Esophagus squamous epithelium (tissue), 5 donors: ENCODE data around the gene PHACTR1. TPM values are rescaled to one million over a fixed set of nuclear protein-coding genes. Genes with fewer than 3 reads are reported as not detected.
"Not testable (repeated sequence)": the region's sequence is repeated elsewhere in the genome, so short reads cannot be mapped to it uniquely, and the experiment has no call there.

Experiments
- DNase-seq: peaks from one replicate; lab custom pipeline; 2025; lab: John Stamatoyannopoulos, UW
- H3K27ac ChIP-seq, 4 donors: fragments of 200-600 bp; sonication (generic); one replicate each; pipeline ENCODE4 v1.5.1; 2016 to 2019; ENCODE audit warnings: mild to moderate bottlenecking in 1 of 4
- H3K27me3 ChIP-seq, 4 donors: fragments of 200-600 bp; sonication (generic); 1 replicate in 3 of 4; 2 replicates in 1 of 4; pipeline versions ENCODE4 v1.5.1 to v1.6.0; 2017 to 2021; ENCODE audit warnings: antibody characterized with exemption in 1 of 4
- H3K36me3 ChIP-seq, 3 donors: fragments of 200-600 bp; sonication (generic); one replicate each; pipeline ENCODE4 v1.5.1; 2016 to 2019
- H3K4me1 ChIP-seq, 3 donors: fragments of 200-600 bp; sonication (generic); one replicate each; pipeline ENCODE4 v1.5.1; 2017 to 2019
- H3K4me3 ChIP-seq, 4 donors: fragments of 200-600 bp; sonication (generic); 1 replicate in 3 of 4; 2 replicates in 1 of 4; pipeline ENCODE4 v1.5.1; 2016 to 2019; ENCODE audit warnings: mild to moderate bottlenecking in 2 of 4, moderate library complexity in 1 of 4
- H3K9me3 ChIP-seq, 3 donors: fragments of 200-600 bp; sonication (generic); one replicate each; pipeline ENCODE4 v1.5.1; 2016 to 2019
- POLR2A ChIP-seq, 4 donors: fragments of 450-650 bp; IDR thresholded peaks; one replicate each; pipeline ENCODE4 v1.6.1; 2017; ENCODE audit warnings: antibody characterized with exemption in 4 of 4, mild to moderate bottlenecking in 4 of 4, moderate library complexity in 3 of 4
- WGBS, 2 donors: methylation state at CpG; one replicate each; pipeline ENCODE4 v1.1.5; 2018; 5-methylcytosine and 5-hydroxymethylcytosine counted together
- intact Hi-C: fragments of 100-400 bp; cut with DNase I; formaldehyde crosslinking; loops from one replicate; pipeline ENCODE4 v1.15.0; 2022
- total RNA-seq, 4 donors: library from RNA; depleted of rRNA; stranded (reverse); fragments of >200 nt; gene quantifications; one replicate each; pipeline ENCODE4 v1.1.0, GENCODE V29; 2016
- TF ChIP-seq, protein P1 (sequence below), 6 experiments: fragments of 450-650 bp in 4 of 6; fragments of 200-600 bp in 2 of 6; sonication (generic) in 2 of 6; IDR thresholded peaks; one replicate each; pipeline ENCODE4 v1.5.1; 2016 to 2019; ENCODE audit warnings: antibody characterized with exemption in 6 of 6, mild to moderate bottlenecking in 4 of 6, moderate library complexity in 4 of 6
- donor health status: DM: yes; HTN: yes; CAD: no.

PHACTR1 gene
- total RNA-seq, 4 donors from 2014 or later, result 1.5 to 7.2 (median 4.5) TPM

DNA sequence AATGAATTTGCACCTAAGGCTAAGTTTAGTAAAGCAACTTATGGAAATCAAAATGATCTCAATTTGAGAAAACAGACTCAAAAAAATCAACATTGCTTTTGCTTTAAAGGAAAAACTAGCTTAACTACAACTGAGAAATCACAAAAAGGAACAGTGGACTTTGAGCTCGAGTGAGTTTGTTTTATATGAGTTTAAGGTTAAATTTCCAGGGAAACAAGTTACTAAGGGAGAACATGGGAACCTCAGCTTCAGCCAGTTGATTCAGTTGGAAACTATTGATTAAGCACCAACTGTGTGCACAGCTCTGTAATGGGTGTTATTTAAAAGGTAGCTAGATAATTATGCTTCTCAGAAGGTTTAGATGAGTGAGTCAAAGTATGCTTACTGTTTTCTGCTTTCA lies 526.0 kb downstream of the PHACTR1 start:
- H3K4me1 ChIP-seq, result no peaks in the 10 kb centered on the region
- no peak overlapping the region for H3K4me3 ChIP-seq
- WGBS, 2 donors, result 60 to 61% methylated on average over 1 of the region's 1 CpG
- DNase-seq, result no peak
- H3K27ac ChIP-seq, result no peak overlapping the region
- H3K27me3 ChIP-seq, result no peaks in the 10 kb centered on the region
- no peaks in the 10 kb centered on the region for H3K9me3 ChIP-seq
- no peaks in the 10 kb centered on the region for H3K36me3 ChIP-seq
- intact Hi-C loops, result no loop called here
- TF ChIP-seq POLR2A (IDR thresholded peaks at IDR 0.05), result no peak
- TF ChIP-seq, protein P1, sequence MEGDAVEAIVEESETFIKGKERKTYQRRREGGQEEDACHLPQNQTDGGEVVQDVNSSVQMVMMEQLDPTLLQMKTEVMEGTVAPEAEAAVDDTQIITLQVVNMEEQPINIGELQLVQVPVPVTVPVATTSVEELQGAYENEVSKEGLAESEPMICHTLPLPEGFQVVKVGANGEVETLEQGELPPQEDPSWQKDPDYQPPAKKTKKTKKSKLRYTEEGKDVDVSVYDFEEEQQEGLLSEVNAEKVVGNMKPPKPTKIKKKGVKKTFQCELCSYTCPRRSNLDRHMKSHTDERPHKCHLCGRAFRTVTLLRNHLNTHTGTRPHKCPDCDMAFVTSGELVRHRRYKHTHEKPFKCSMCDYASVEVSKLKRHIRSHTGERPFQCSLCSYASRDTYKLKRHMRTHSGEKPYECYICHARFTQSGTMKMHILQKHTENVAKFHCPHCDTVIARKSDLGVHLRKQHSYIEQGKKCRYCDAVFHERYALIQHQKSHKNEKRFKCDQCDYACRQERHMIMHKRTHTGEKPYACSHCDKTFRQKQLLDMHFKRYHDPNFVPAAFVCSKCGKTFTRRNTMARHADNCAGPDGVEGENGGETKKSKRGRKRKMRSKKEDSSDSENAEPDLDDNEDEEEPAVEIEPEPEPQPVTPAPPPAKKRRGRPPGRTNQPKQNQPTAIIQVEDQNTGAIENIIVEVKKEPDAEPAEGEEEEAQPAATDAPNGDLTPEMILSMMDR (IDR thresholded peaks at IDR 0.05), result no peak

DNA sequence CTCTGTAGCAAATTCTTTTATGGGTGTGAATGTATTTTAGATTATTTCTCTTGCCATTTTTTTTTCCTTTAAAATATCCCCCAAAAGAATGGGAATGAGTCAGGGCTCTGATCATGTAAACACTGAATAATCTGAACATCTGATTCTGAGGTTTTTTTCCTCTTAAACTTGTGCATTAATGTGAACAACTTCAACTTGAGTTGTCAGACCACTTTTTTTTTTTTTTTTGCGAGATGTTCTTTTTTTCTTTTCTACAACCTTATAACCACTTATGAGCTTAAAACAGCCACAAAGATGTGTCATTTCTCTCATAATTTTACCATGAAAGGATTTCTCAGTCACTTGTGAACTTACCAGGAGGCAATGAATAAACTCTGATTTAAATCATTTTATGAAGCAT lies 526.5 kb downstream of the PHACTR1 start:
- no peak overlapping the region for H3K27ac ChIP-seq
- intact Hi-C loops, result no loop called here
- WGBS, 2 donors, result 61 to 100% methylated on average over 1 of the region's 1 CpG
- no peaks in the 10 kb centered on the region for H3K36me3 ChIP-seq
- H3K4me3 ChIP-seq, result no peak overlapping the region
- H3K4me1 ChIP-seq, result no peaks in the 10 kb centered on the region
- DNase-seq, result no peak
- H3K27me3 ChIP-seq, result no peaks in the 10 kb centered on the region
- TF ChIP-seq, protein P1 (IDR thresholded peaks at IDR 0.05), result no peak
- no peak for TF ChIP-seq POLR2A (IDR thresholded peaks at IDR 0.05)
- H3K9me3 ChIP-seq, result no peaks in the 10 kb centered on the region

DNA sequence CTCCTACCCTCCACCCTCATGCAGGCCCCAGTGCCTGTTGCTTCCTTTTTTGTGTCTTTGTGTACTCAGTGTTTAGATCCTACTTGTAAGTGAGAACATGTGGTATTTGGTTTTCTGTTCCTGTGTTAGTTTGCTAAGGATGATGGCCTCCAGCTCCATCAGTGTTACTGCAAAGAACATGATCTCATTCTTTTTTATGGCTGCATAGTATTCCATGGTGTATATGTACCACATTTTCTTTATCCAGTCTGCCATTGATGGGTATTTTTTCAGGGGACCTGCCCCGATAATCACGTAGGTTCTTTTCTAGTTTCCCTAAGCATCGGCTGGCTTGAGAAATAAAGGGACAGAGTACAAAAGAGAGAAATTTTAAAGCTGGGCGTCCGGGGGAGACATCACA lies 527.2 kb downstream of the PHACTR1 start:
- H3K4me3 ChIP-seq, H3K27me3 ChIP-seq, H3K36me3 ChIP-seq, intact Hi-C loops, H3K9me3 ChIP-seq, H3K4me1 ChIP-seq, H3K27ac ChIP-seq, DNase-seq: not testable (repeated sequence)
- WGBS, 2 donors, result 90 to 93% methylated on average over 5 of the region's 5 CpGs

DNA sequence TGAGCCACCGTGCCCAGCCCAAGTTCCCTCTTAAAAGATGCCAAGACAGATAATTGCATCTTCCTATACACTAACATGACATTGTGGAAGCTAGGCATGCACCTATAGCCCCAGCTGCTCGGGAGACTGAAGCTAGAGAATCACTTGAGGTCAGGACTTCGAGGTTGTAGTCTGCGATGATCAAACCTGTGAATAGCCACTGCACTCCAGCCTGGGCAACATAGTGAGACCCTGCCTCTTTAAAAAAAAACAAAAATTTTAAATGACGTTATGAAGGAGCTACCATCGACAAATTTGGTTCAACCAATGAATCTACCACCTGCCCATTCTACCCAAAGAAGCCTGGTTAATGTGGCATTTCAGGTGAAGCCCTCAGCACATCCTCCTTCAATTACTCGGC lies 531.1 kb downstream of the PHACTR1 start:
- intact Hi-C loops, result no loop called here
- TF ChIP-seq, protein P1 (IDR thresholded peaks at IDR 0.05), result no peak
- TF ChIP-seq POLR2A (IDR thresholded peaks at IDR 0.05), result no peak
- DNase-seq, result no peak

DNA sequence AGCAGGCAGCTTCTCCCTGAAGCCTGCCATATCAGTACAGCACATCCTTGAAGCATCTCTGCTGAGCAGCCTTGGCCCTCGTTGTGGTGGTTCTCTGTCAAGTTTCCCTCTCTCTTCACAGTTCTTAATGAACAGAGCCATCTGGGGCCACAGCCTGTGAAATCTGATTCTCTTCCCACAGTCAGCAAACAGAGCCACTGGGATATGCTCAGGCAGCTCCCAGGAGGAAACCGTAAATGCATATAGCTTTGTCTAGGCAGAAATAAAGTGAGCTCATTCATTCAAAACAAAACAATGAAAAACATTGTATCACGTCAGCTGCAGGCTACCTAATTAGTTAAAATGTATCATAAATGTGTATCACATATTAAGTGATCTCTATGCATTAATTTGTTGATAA lies 531.5 kb downstream of the PHACTR1 start:
- Histone ChIP-seq H3K9me3 (no peaks in the 10 kb centered on the region), H3K27me3 (no peaks in the 10 kb centered on the region), H3K4me1 (no peaks in the 10 kb centered on the region), H3K27ac (no peak overlapping the region), H3K36me3 (no peaks in the 10 kb centered on the region), H3K4me3 (no peak overlapping the region)
- no peak for TF ChIP-seq POLR2A (IDR thresholded peaks at IDR 0.05)
- TF ChIP-seq, protein P1 (IDR thresholded peaks at IDR 0.05), result no peak
- no peak for DNase-seq
- WGBS, 2 donors, result 28 to 41% methylated on average over 2 to 3 of the region's 3 CpGs
- intact Hi-C loops, result no loop called here

More for the DNA sequence above, 531.1 kb downstream of the PHACTR1 start:
- Histone ChIP-seq H3K4me3 (no peak overlapping the region), H3K27me3 (no peaks in the 10 kb centered on the region), H3K9me3 (no peaks in the 10 kb centered on the region), H3K27ac (no peak overlapping the region), H3K4me1 (no peaks in the 10 kb centered on the region), H3K36me3 (no peaks in the 10 kb centered on the region)
- 77 to 84% methylated on average over 6 to 7 of the region's 7 CpGs for WGBS, 2 donors

DNA sequence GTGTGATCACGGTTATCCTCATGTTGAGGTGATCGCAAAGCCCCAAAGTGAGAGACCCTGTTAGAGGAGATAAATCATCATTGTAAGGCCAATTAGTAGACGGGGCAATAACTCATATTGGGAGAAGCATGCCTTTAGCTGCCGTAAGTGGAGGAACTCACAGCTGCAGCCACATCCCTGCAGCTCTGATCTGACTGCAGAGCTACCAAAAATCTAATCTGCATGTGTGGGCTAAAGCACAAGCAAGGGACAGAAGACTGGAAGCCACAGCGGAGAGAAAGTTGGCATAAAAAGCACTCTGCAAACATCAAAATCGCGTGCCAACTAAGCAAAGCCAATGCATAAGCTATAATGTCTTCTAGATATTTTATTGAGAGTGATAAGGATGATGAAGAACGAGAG lies 532.0 kb downstream of the PHACTR1 start:
- no peak for TF ChIP-seq POLR2A (IDR thresholded peaks at IDR 0.05)
- TF ChIP-seq, protein P1 (IDR thresholded peaks at IDR 0.05), result no peak
- Histone ChIP-seq H3K9me3 (no peaks in the 10 kb centered on the region), H3K27ac (no peak overlapping the region), H3K36me3 (no peaks in the 10 kb centered on the region), H3K4me3 (no peak overlapping the region), H3K27me3 (no peaks in the 10 kb centered on the region), H3K4me1 (no peaks in the 10 kb centered on the region)
- intact Hi-C loops, result no loop called here
- 36 to 65% methylated on average over 8 of the region's 8 CpGs for WGBS, 2 donors
- DNase-seq, result no peak
